GM18867 (cell line): ENCODE results near the gene SPRR2B.
"Not testable (repeated sequence)": the region's sequence is repeated elsewhere in the genome, so short reads cannot be mapped to it uniquely, and the experiment has no call there.

Source experiments
- ATAC-seq: cut with Tn5 transposase; IDR thresholded peaks from one replicate; pipeline ENCODE4 v1.9.1; 2021; ENCODE audit warnings: mild to moderate bottlenecking, moderate library complexity; ENCODE audit not compliant: unreplicated experiment

Gene SPRR2B

GRCh38 chr1:153035211-153035610, 36.2 kb downstream of the SPRR2B start:
- ATAC-seq = no peak

- no peak for ATAC-seq
Observed at GRCh38 chr1:153032677-153033308, 38.6 kb downstream of the SPRR2B start.

- ATAC-seq = no peak
Observed at GRCh38 chr1:153032073-153032472, 39.3 kb downstream of the SPRR2B start.

- ATAC-seq = no peak
Observed at GRCh38 chr1:153030895-153031294, 40.5 kb downstream of the SPRR2B start, which contains the start of gene SPRR1B. TSS of gene SPRR1B (plus strand) at chr1:153031203. CDS start at chr1:153032346, 1,143 bp downstream.

GRCh38 chr1:153028766-153029165, 42.6 kb downstream of the SPRR2B start:
- ATAC-seq = no peak

GRCh38 chr1:153025797-153026196, 45.6 kb downstream of the SPRR2B start:
- no peak for ATAC-seq

GRCh38 chr1:153024413-153024812, 47.0 kb downstream of the SPRR2B start:
- ATAC-seq = no peak

GRCh38 chr1:153023109-153023508, 48.3 kb downstream of the SPRR2B start:
- ATAC-seq = no peak

- not testable (repeated sequence) for ATAC-seq
Observed at GRCh38 chr1:153022340-153022739, 49.1 kb downstream of the SPRR2B start.

- not testable (repeated sequence) for ATAC-seq
Observed at GRCh38 chr1:153021829-153022228, 49.6 kb downstream of the SPRR2B start.
